ENCODE data around the gene THAP9.
"Not testable (repeated sequence)": the region's sequence is repeated elsewhere in the genome, so short reads cannot be mapped to it uniquely, and the experiment has no call there.

Gene THAP9, protein sequence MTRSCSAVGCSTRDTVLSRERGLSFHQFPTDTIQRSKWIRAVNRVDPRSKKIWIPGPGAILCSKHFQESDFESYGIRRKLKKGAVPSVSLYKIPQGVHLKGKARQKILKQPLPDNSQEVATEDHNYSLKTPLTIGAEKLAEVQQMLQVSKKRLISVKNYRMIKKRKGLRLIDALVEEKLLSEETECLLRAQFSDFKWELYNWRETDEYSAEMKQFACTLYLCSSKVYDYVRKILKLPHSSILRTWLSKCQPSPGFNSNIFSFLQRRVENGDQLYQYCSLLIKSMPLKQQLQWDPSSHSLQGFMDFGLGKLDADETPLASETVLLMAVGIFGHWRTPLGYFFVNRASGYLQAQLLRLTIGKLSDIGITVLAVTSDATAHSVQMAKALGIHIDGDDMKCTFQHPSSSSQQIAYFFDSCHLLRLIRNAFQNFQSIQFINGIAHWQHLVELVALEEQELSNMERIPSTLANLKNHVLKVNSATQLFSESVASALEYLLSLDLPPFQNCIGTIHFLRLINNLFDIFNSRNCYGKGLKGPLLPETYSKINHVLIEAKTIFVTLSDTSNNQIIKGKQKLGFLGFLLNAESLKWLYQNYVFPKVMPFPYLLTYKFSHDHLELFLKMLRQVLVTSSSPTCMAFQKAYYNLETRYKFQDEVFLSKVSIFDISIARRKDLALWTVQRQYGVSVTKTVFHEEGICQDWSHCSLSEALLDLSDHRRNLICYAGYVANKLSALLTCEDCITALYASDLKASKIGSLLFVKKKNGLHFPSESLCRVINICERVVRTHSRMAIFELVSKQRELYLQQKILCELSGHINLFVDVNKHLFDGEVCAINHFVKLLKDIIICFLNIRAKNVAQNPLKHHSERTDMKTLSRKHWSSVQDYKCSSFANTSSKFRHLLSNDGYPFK

GRCh38 chr4:82900411-82901182 is at the start of gene THAP9:
Gene THAP9, plus strand, starts transcription at chr4:82900735. Its CDS starts 68 bp downstream, at chr4:82900803.
- peak; percentile 99 for DNase-seq (ENCODE audit: low spot score)

GRCh38 chr4:82851318-82851717 is 49.2 kb upstream of the THAP9 start:
- DNase-seq (ENCODE audit: low spot score), result no peak

GRCh38 chr4:82851885-82852750 is 48.4 kb upstream of the THAP9 start:
- DNase-seq (ENCODE audit: low spot score), result peak; percentile 29

DNA sequence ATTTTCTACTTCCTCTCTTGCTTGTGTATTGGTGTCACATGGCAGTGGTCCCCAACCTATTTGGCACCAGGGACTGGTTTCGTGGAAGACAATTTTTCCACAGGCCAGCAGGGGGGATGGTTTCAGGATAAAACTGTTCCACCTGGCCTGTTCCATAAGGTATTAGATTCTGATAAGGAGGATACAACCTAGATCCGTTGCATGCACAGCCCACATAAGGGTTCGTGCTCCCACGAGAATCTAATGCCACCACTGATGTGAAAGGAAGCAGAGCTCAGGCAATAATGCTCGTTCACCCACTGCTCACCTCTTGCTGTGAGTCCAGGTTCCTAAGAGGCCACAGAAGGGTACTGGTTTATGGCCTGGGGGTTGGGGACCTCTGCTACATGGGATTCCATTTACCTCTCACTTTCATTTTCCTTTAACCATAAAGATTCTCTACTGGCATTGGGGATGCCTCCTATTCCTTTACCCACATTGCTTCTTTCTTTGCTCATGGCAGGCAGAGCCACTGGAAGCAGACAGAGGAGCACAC is 47.7 kb upstream of the THAP9 start:
- no peak for DNase-seq (ENCODE audit: low spot score)

DNA sequence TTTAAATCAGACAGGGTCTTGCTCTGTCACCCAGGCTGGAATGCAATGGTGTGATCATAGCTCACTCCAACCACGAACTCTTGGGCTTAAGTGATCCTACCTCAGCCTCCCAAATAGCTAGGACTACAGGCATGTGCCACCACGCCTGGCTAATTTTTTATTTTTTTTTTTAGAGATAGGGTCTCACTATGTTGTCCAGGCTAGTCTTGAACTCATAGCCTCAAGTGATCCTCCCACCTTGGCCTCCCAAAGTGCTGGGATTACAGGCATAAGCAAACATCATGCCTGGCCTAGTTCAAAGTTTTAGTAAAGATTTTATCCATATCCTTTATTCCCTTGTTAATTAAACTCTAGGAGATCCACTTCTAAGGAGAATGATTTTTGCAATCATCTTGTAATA is 40.0 kb upstream of the THAP9 start:
- DNase-seq (ENCODE audit: low spot score), result not testable (repeated sequence)

DNA sequence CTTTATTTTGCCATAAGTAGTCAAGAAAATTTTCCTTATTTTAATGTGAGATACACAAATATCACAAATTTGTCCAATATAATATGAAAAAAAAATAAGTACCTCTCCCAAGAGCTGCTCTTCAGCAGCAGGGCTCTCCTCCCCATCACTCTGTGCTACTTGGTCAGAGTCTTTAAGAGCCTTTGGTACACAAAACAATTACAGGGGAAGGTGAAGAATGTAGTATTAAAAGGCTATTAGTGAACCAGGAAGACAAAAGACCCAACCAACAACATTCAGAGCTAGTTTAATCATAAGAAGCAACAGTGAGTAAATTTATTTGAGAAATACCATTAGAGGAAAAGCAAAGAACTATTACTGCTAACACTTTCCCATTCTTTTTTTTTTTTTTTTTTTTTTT is 39.0 kb upstream of the THAP9 start:
- DNase-seq (ENCODE audit: low spot score), result no peak

DNA sequence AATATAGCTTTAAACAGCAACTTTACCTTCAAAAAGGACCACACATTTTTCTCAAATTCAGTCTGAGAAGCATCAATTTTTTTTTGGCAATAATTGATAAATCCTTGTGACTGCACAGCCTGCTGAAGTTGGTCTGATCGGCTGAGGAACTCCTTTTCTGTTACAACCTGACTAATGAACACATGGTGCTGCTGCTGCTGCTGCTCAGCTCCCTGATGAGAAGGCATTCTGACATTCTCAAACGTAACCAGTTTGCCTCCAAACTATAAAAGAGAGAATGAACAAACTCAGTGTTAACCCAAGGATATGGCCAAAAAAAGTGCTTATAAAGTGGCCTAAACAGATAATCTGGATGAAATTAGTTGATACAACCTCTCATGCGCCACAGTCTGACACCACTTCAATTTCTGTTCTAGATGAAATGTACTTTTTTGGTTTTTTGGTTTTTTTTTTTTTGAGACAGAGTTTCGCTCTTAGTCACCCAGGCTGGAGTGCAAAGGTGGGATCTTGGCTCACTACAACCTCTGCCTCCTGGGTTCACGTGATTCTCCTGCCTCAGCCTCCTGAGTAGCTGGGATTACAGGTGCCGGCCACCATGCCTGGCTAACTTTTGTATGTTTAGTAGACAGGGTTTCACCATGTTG is 36.1 kb upstream of the THAP9 start:
- DNase-seq (ENCODE audit: low spot score), result peak; percentile 48

DNA sequence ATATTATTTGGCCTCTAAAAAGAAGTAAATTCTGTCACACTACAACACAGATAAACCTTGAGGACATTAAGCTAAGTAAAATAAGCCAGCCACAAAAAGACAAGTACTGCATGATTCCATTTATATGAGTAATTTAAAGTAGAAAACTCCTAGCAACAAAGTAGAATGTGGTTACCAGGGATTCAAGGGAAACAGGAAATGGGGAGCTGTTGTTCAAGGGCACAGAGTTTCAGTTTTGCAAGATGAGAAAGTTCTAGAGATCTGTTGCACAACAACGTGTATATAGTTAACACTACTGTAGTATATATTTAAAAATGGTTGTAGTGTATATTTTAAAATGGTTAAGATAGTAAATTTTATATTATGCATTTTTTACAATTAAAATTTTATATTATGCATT is 34.9 kb upstream of the THAP9 start:
- DNase-seq (ENCODE audit: low spot score), result peak; percentile 77

- not testable (repeated sequence) for DNase-seq (ENCODE audit: low spot score)
Observed at GRCh38 chr4:82866033-82866432, 34.5 kb upstream of the THAP9 start.

GRCh38 chr4:82866706-82867385 is 33.7 kb upstream of the THAP9 start:
- DNase-seq (ENCODE audit: low spot score), result no peak

GRCh38 chr4:82868572-82868971 is 32.0 kb upstream of the THAP9 start:
- no peak for DNase-seq (ENCODE audit: low spot score)

DNA sequence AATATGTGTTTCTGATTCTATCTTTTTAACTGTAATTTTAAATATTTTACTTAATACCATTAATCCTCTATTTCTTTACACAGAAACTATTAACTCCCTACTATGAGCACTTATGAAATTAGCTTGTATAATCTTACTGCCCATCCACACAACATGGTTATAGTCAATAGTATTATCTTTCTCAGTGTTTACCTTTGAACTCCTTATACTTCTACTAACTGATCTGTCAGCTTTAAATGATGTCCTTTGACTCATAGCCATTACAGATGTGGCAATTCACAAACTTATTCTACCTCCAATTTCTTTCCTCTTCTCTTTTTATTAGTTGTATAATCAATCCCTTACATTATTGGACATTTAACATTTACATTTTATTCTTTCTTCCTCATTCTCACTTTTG is 15.1 kb upstream of the THAP9 start:
- no peak for DNase-seq (ENCODE audit: low spot score)

DNA sequence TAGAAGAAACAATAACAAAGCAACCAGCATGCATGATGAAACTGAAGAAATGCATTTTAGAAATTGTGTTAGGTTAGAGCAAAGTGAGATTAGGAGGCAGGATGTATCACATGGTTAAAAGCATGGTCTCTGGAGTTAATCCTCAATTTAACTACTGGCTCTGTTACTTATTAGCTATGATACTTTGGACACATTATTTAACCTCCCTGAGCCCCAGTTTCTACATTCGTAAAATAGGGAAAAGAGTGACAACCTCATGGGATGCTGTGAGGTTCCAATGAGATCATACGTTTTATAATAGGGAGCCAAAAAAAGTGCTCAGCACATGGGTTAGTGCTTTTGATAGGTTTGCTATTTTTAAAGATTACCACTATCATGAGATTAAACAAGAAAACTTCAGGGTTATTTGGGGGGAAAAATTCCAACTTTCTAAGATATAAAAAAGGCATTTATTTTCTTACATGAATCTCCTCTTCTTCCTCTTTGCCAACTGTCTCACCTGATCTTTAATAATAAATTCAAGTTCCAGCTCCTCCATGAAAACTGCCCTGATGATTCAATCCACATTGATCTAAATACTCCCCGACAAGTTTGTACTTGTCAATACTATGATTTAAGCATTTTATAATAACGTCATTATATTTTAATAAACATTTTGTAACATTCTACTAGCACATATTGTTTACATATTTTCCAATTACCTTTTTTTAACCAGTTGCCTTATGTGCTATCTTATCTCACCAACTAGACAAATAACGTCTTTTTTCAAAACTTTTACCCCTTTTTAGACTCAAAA is 14.2 kb upstream of the THAP9 start:
- no peak for DNase-seq (ENCODE audit: low spot score)

DNA sequence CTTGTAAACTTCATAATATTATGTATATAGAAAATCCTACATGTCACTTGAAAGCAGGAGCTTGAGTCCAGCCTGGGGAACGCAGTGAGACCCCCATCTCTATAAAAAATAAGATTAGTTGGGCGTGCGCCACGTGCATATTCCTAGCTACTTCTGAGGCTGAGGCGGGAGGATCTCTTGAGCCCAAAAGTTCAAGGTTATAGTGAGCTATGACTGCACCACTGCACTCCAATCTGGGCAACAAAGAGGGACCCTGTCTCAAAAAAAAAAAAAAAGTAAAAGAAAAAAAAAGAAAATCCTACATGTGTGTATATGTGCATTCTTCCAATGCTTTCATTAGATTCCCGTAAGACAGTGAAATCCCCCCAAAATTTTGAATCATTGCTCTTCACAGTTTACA is 11.2 kb upstream of the THAP9 start:
- DNase-seq (ENCODE audit: low spot score), result no peak

DNA sequence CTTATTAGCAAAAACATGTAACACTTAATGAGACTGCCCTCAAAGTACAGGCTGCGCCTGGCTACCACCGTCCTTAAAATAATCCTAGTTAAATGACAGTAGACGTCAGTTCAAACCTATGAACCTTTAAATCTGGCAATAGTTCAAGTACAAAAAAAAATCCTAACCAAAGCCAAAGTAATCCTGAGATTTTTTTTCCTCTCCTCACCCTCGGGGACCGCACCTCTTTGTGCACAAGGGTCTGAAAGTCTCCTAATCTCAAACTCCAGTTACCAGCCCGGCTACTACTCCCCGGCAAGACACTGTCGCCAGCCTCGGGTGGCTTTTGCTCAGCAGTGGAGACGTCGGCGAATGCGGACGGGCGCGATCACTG is 10.0 kb upstream of the THAP9 start:
- DNase-seq (ENCODE audit: low spot score), result no peak

GRCh38 chr4:82890901-82891706 is 9.4 kb upstream of the THAP9 start, which contains the start of gene SEC31A:
Gene SEC31A, minus strand, starts transcription at chr4:82891153. Its CDS starts 9,217 bp downstream, at chr4:82881936.
- peak; percentile 98 for DNase-seq (ENCODE audit: low spot score)

DNA sequence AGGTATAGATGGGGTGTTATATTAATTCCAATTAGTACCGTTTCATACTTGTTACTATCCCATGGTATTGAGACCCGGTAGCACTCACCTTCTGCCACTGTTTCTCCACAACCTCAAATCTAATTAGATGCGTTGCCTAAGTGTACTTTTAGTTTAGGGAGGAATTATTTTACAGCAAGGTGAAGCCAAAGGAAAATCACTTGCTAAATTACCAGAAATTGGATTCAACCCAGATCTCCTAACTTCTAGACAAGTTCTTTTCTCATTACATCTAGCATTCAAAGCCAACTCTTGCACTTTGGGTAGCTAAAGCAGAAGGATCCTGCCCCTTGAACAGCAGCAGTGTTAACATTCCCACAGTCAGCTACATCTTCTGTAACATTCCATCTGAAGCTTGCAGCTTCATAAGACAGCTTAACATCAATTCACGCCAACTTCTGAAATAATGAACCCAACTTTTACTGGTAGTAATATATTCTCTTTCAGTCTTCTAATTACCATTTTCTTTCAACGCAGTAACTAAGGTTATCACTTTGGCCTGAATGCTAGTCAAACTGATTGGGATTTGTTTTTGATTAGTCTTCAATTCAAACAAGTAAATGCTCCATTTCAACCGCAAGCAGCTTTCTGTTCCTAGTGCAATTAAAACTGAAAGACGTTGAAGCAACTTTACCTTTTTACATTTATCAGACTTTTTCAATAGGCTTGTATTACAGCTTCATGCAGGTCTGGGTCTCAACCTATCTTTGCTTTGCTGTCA is 8.6 kb upstream of the THAP9 start:
- no peak for DNase-seq (ENCODE audit: low spot score)

- no peak for DNase-seq (ENCODE audit: low spot score)
Observed at GRCh38 chr4:82892467-82892802, 8.1 kb upstream of the THAP9 start.
